NCI-H2196 (cell line): ENCODE measurements around the gene DELE1.

ENCODE experiments used
- DNase-seq: peaks from one replicate; lab custom pipeline; 2025; ENCODE audit not compliant: unreplicated experiment; lab: John Stamatoyannopoulos, UW

Gene DELE1

DNA sequence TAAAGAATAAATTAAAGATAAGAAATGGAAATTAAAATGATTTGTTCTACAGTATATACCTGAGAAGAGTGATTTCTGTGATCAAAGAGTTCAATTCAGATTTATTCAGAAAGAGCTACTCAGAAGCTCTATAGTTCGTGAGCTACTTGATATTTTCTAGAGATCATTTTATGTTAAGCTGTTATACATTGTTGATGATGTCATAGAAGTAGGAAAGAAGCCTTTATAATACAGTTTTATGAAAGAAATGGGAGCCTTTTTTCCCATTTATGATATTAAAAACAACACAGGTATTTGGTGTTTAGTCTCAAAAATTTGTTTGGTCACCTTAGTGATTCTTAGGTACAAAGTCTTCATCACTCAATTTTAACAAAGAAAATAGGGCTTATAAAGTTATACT, 66.0 kb downstream of the DELE1 start:
- no peak for DNase-seq
